IPS-18a (cell line): ENCODE measurements around the gene TTLL11.
"Not testable (repeated sequence)": the region's sequence is repeated elsewhere in the genome, so short reads cannot be mapped to it uniquely, and the experiment has no call there.

Experiments used
- H3K27ac ChIP-seq: one replicate; pipeline ENCODE4 v1.5.1; 2013; ENCODE audit warnings: low read length
- H3K27me3 ChIP-seq: one replicate; pipeline ENCODE4 v1.6.1; 2013; ENCODE audit warnings: mild to moderate bottlenecking, low read length; ENCODE audit not compliant: control insufficient read depth, insufficient read depth
- H3K36me3 ChIP-seq: one replicate; pipeline ENCODE4 v1.6.1; 2013; ENCODE audit warnings: low read depth, low read length; ENCODE audit not compliant: control insufficient read depth
- H3K4me1 ChIP-seq: one replicate; pipeline ENCODE4 v1.6.1; 2013; ENCODE audit warnings: low read depth, low read length; ENCODE audit not compliant: control insufficient read depth
- H3K4me3 ChIP-seq: one replicate; pipeline ENCODE4 v1.5.1; 2013; ENCODE audit warnings: low read length
- H3K9ac ChIP-seq: one replicate; pipeline ENCODE4 v1.6.1; 2013; ENCODE audit warnings: mild to moderate bottlenecking, low read length, moderate library complexity
- H3K9me3 ChIP-seq: one replicate; pipeline ENCODE4 v1.6.1; 2013; ENCODE audit warnings: low read depth, low read length; ENCODE audit not compliant: control insufficient read depth

The TTLL11 gene

GRCh38 chr9:122001491-122002201, 91.5 kb downstream of the TTLL11 start:
- H3K4me1 ChIP-seq = peaks cover 9% of the 10 kb centered on the region
- H3K4me3 ChIP-seq = no peak overlapping the region
- H3K27me3 ChIP-seq = peaks cover 50% of the 10 kb centered on the region
- no peak overlapping the region for H3K27ac ChIP-seq
- no peaks in the 10 kb centered on the region for H3K9me3 ChIP-seq
- H3K36me3 ChIP-seq = no peaks in the 10 kb centered on the region
- H3K9ac ChIP-seq = no peak overlapping the region

GRCh38 chr9:122000526-122000925, 92.6 kb downstream of the TTLL11 start:
- not testable (repeated sequence) for H3K27ac ChIP-seq, H3K4me3 ChIP-seq, H3K9ac ChIP-seq, H3K36me3 ChIP-seq, H3K4me1 ChIP-seq, H3K9me3 ChIP-seq
- H3K27me3 ChIP-seq = peaks cover 50% of the 10 kb centered on the region

- no peaks in the 10 kb centered on the region for H3K36me3 ChIP-seq
- no peaks in the 10 kb centered on the region for H3K9me3 ChIP-seq
- H3K27ac ChIP-seq = no peak overlapping the region
- no peak overlapping the region for H3K4me3 ChIP-seq
- H3K9ac ChIP-seq = no peak overlapping the region
- peaks cover 9% of the 10 kb centered on the region for H3K4me1 ChIP-seq
- H3K27me3 ChIP-seq = peaks cover 46% of the 10 kb centered on the region
Measured at GRCh38 chr9:121999556-121999955, 93.6 kb downstream of the TTLL11 start.

- Histone ChIP-seq H3K4me1 (peaks cover 9% of the 10 kb centered on the region), H3K4me3 (no peak overlapping the region), H3K27me3 (peaks cover 46% of the 10 kb centered on the region), H3K9me3 (no peaks in the 10 kb centered on the region), H3K36me3 (no peaks in the 10 kb centered on the region), H3K27ac (no peak overlapping the region), H3K9ac (no peak overlapping the region)
Measured at GRCh38 chr9:121998513-121999049, 94.5 kb downstream of the TTLL11 start.

GRCh38 chr9:121997791-121998190, 95.3 kb downstream of the TTLL11 start:
- Histone ChIP-seq H3K9me3 (no peaks in the 10 kb centered on the region), H3K9ac (no peak overlapping the region), H3K36me3 (no peaks in the 10 kb centered on the region), H3K4me3 (no peak overlapping the region), H3K4me1 (peaks cover 9% of the 10 kb centered on the region), H3K27me3 (peaks cover 39% of the 10 kb centered on the region), H3K27ac (no peak overlapping the region)

GRCh38 chr9:121996783-121997182, 96.3 kb downstream of the TTLL11 start:
- peaks cover 3% of the 10 kb centered on the region for H3K4me1 ChIP-seq
- H3K36me3 ChIP-seq = no peaks in the 10 kb centered on the region
- H3K9me3 ChIP-seq = no peaks in the 10 kb centered on the region
- H3K27ac ChIP-seq = no peak overlapping the region
- peaks cover 31% of the 10 kb centered on the region for H3K27me3 ChIP-seq
- H3K9ac ChIP-seq = no peak overlapping the region
- no peak overlapping the region for H3K4me3 ChIP-seq

- no peak overlapping the region for H3K4me3 ChIP-seq
Measured at GRCh38 chr9:121995997-121996396, 97.1 kb downstream of the TTLL11 start.

GRCh38 chr9:121992571-121993212, 100.4 kb downstream of the TTLL11 start:
- Histone ChIP-seq H3K9ac (no peak overlapping the region), H3K36me3 (no peaks in the 10 kb centered on the region), H3K4me3 (no peak overlapping the region), H3K9me3 (no peaks in the 10 kb centered on the region), H3K27me3 (no peaks in the 10 kb centered on the region), H3K4me1 (no peaks in the 10 kb centered on the region), H3K27ac (no peak overlapping the region)

More at GRCh38 chr9:121995997-121996396, 97.1 kb downstream of the TTLL11 start:
- no peak overlapping the region for H3K27ac ChIP-seq
- no peak overlapping the region for H3K9ac ChIP-seq
- H3K9me3 ChIP-seq = no peaks in the 10 kb centered on the region
- peaks cover 23% of the 10 kb centered on the region for H3K27me3 ChIP-seq
- H3K4me1 ChIP-seq = no peaks in the 10 kb centered on the region
- no peaks in the 10 kb centered on the region for H3K36me3 ChIP-seq

GRCh38 chr9:121991307-121991661, 101.8 kb downstream of the TTLL11 start:
- Histone ChIP-seq H3K27ac (no peak overlapping the region), H3K4me3 (no peak overlapping the region), H3K27me3 (no peaks in the 10 kb centered on the region), H3K9ac (no peak overlapping the region), H3K36me3 (no peaks in the 10 kb centered on the region), H3K9me3 (no peaks in the 10 kb centered on the region), H3K4me1 (no peaks in the 10 kb centered on the region)

- Histone ChIP-seq H3K27ac (no peak overlapping the region), H3K4me3 (no peak overlapping the region), H3K27me3 (no peaks in the 10 kb centered on the region), H3K36me3 (no peaks in the 10 kb centered on the region), H3K9me3 (no peaks in the 10 kb centered on the region), H3K4me1 (no peaks in the 10 kb centered on the region), H3K9ac (no peak overlapping the region)
Measured at GRCh38 chr9:121990600-121991306, 102.4 kb downstream of the TTLL11 start.

GRCh38 chr9:121989010-121989409, 104.1 kb downstream of the TTLL11 start:
- H3K4me1 ChIP-seq = no peaks in the 10 kb centered on the region
- H3K4me3 ChIP-seq = no peak overlapping the region
- no peaks in the 10 kb centered on the region for H3K36me3 ChIP-seq
- no peaks in the 10 kb centered on the region for H3K9me3 ChIP-seq
- no peak overlapping the region for H3K9ac ChIP-seq
- H3K27ac ChIP-seq = no peak overlapping the region
- H3K27me3 ChIP-seq = no peaks in the 10 kb centered on the region
